ENCODE data around the gene SLC44A2.

The SLC44A2 gene

GRCh38 chr19:10602330-10603083 is 22.8 kb upstream of the SLC44A2 start (continued):
- TF ChIP-seq ZNF660 (tag by site-specific recombination; IDR thresholded peaks at IDR 0.05) (no peak), PATZ1 (tag by site-specific recombination; IDR thresholded peaks at IDR 0.05) (peak; percentile 79), ZNF335 (tag by site-specific recombination; conservative IDR thresholded peaks at IDR 0.05) (peak; percentile 68), ZNF341 (tag by site-specific recombination; IDR thresholded peaks at IDR 0.05; ENCODE audit: low read depth) (peak; percentile 65), ZNF610 (tag by site-specific recombination; IDR thresholded peaks at IDR 0.05; ENCODE audit: borderline replicate concordance) (0 out of 2 replicates have a peak, but pooled peaks have one; percentile 33), ZBTB8A (tag by site-specific recombination; IDR thresholded peaks at IDR 0.05) (peak; percentile 56), ZBTB17 (tag by site-specific recombination; IDR thresholded peaks at IDR 0.05) (peak; percentile 44; the same call in 1 of the 2 replicates), ZNF561 (tag by site-specific recombination; IDR thresholded peaks at IDR 0.05; ENCODE audit: borderline replicate concordance) (0 out of 2 replicates have a peak, but pooled peaks have one; percentile 13), SP2 (tag by site-specific recombination; IDR thresholded peaks at IDR 0.05) (peak; percentile 58), EGR2 (tag by site-specific recombination; IDR thresholded peaks at IDR 0.05; ENCODE audit: low read depth) (peak; percentile 54), ZNF2 (tag by site-specific recombination; IDR thresholded peaks at IDR 0.05) (0 out of 2 replicates have a peak, but pooled peaks have one; percentile 19)
- TF ChIP-seq, protein P1, sequence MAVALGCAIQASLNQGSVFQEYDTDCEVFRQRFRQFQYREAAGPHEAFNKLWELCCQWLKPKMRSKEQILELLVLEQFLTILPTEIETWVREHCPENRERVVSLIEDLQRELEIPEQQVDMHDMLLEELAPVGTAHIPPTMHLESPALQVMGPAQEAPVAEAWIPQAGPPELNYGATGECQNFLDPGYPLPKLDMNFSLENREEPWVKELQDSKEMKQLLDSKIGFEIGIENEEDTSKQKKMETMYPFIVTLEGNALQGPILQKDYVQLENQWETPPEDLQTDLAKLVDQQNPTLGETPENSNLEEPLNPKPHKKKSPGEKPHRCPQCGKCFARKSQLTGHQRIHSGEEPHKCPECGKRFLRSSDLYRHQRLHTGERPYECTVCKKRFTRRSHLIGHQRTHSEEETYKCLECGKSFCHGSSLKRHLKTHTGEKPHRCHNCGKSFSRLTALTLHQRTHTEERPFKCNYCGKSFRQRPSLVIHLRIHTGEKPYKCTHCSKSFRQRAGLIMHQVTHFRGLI (tag by site-specific recombination; IDR thresholded peaks at IDR 0.05), result no peak
- TF ChIP-seq, protein P2, sequence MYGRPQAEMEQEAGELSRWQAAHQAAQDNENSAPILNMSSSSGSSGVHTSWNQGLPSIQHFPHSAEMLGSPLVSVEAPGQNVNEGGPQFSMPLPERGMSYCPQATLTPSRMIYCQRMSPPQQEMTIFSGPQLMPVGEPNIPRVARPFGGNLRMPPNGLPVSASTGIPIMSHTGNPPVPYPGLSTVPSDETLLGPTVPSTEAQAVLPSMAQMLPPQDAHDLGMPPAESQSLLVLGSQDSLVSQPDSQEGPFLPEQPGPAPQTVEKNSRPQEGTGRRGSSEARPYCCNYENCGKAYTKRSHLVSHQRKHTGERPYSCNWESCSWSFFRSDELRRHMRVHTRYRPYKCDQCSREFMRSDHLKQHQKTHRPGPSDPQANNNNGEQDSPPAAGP (tag by site-specific recombination; IDR thresholded peaks at IDR 0.05), result peak; percentile 71; the same call in 1 of the 2 replicates

DNA sequence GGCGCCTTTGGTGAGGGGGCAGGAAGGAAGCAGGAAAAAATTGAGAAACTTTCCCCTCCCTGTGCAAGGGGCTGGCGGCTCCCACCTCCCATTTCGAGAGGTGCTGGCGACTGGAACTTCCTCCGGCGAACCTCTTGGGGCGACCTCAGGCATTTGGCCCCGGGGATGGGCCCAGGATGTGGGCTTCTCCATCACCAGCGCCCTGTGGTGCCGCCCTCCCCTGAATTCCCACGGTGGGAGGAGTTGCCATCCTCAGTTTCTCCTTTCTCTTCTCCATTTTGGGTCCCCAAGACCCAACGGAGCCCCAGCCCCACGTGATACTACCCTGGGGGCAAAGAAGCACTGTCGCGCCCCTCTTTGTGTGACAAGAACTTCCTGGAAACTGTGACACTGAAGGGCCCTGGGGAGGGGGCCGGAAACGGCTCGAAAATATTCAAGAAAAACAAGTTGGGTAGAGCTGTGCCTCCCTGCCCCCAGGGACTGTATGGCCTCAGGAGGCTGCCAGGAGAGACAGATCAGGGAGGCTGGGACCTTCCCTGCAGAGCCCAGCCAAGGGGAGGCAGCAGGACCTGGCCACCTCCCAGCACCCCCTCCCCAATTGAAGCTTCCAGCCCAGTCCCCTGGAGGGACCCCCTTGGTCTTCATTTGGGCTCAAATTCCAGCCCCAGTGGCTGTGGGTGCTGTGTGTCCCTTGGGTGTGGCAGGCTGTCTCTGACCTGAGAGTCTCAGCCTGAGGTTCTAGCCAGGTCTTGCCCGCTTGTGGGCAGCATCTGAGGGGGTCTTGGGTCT is 22.1 kb upstream of the SLC44A2 start:
- no peaks in the 10 kb centered on the region for H3K36me3 ChIP-seq (ENCODE audit: control insufficient read depth in 2 of 2, insufficient read depth in 1 of 2, low read length in 2 of 2)
- H3K4me3 ChIP-seq (ENCODE audit: low read depth, low read length), result peak overlapping the region; percentile 71
- POLR2A ChIA-PET, result interaction anchor here (0.6 to 1.3 kb wide), 2 partner anchors 22 to 223 kb away, joined by 3 to 7 read pairs; partner anchors contain the start of genes SLC44A2 and TYK2
- H3K27ac ChIP-seq (ENCODE audit: extremely low read depth, low read depth, low read length), result no peak overlapping the region
- no peaks in the 10 kb centered on the region for H3K9me3 ChIP-seq (ENCODE audit: control insufficient read depth, insufficient read depth, low read depth, low read length)
- no peaks in the 10 kb centered on the region for H3K4me1 ChIP-seq (ENCODE audit: control insufficient read depth, insufficient read depth, low read length)
- CTCF ChIA-PET, result interaction anchor here (0.8 to 1.5 kb wide), 2 partner anchors 22 to 23 kb away, joined by 3 to 7 read pairs; no protein-coding TSS in a partner anchor
- TF ChIP-seq ZNF146 (tag by site-specific recombination; IDR thresholded peaks at IDR 0.05) (no peak), ZNF239 (tag by site-specific recombination; IDR thresholded peaks at IDR 0.05) (no peak), ZBTB10 (tag by site-specific recombination; IDR thresholded peaks at IDR 0.05) (no peak), KLF8 (tag by site-specific recombination; IDR thresholded peaks at IDR 0.05) (no peak), ZNF768 (tag by site-specific recombination; IDR thresholded peaks at IDR 0.05) (0 out of 2 replicates have a peak, but pooled peaks have one; percentile 58), ZNF488 (tag by site-specific recombination; IDR thresholded peaks at IDR 0.05) (no peak), ZNF670 (tag by site-specific recombination; IDR thresholded peaks at IDR 0.05; ENCODE audit: low read depth) (no peak), FEZF1 (tag by site-specific recombination; IDR thresholded peaks at IDR 0.05) (no peak), ZNF561 (tag by site-specific recombination; IDR thresholded peaks at IDR 0.05; ENCODE audit: borderline replicate concordance) (no peak)
- TF ChIP-seq, protein P3, sequence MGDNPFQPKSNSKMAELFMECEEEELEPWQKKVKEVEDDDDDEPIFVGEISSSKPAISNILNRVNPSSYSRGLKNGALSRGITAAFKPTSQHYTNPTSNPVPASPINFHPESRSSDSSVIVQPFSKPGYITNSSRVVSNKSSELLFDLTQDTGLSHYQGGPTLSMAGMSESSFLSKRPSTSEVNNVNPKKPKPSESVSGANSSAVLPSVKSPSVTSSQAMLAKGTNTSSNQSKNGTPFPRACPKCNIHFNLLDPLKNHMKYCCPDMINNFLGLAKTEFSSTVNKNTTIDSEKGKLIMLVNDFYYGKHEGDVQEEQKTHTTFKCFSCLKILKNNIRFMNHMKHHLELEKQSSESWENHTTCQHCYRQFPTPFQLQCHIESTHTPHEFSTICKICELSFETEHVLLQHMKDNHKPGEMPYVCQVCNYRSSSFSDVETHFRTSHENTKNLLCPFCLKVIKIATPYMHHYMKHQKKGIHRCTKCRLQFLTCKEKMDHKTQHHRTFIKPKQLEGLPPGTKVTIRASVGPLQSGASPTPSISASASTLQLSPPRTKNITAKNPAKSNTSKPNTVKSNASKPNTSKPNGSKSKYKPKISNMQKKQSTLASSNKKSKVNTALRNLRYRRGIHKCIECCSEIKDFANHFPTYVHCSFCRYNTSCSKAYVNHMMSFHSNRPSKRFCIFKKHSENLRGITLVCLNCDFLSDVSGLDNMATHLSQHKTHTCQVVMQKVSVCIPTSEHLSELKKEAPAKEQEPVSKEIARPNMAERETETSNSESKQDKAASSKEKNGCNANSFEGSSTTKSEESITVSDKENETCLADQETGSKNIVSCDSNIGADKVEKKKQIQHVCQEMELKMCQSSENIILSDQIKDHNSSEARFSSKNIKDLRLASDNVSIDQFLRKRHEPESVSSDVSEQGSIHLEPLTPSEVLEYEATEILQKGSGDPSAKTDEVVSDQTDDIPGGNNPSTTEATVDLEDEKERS (tag by site-specific recombination; IDR thresholded peaks at IDR 0.05), result no peak
